GM23338 (cell line): Measurements from ENCODE around the gene MORN2. TPM values are rescaled to one million over a fixed set of nuclear protein-coding genes. Genes with fewer than 3 reads are reported as not detected.

Experiments used
- ATAC-seq: fragments of 200-7000 bp; cut with Tn5 transposase; 3 replicates; pipeline ENCODE4 v1.9.1; 2020
- DNase-seq: peaks from one replicate; pipeline ENCODE4 v3.0.0-alpha.2; 2015; ENCODE audit warnings: low spot score
- H2AFZ ChIP-seq: fragments of 200-600 bp; sonication (generic); 2 replicates; pipeline ENCODE4 v1.8.0; 2016; ENCODE audit warnings: antibody characterized with exemption, mild to moderate bottlenecking, moderate library complexity
- H3F3A ChIP-seq: fragments of 200-600 bp; sonication (generic); replicated peaks from 2 replicates; pipeline ENCODE4 v1.8.0; 2017; ENCODE audit warnings: antibody characterized with exemption, mixed run types, low read depth
- H3K27ac ChIP-seq: fragments of 200-600 bp; sonication (generic); 2 replicates; pipeline ENCODE4 v1.6.1; 2016; ENCODE audit warnings: low read depth
- H3K27me3 ChIP-seq: fragments of 200-600 bp; sonication (generic); 2 replicates; pipeline ENCODE4 v1.8.0; 2016; ENCODE audit warnings: mild to moderate bottlenecking, mixed run types, moderate library complexity; ENCODE audit not compliant: insufficient read depth
- H3K36me3 ChIP-seq: fragments of 200-600 bp; sonication (generic); 2 replicates; pipeline ENCODE4 v1.8.0; 2016; ENCODE audit warnings: mild to moderate bottlenecking; ENCODE audit not compliant: insufficient read depth
- H3K4me1 ChIP-seq: fragments of 200-600 bp; sonication (generic); 2 replicates; pipeline ENCODE4 v1.8.0; 2016; ENCODE audit warnings: mild to moderate bottlenecking, moderate library complexity; ENCODE audit not compliant: insufficient read depth
- H3K4me2 ChIP-seq: fragments of 200-600 bp; sonication (generic); 2 replicates; pipeline ENCODE4 v1.7.1; 2017; ENCODE audit warnings: mixed run types
- H3K4me3 ChIP-seq: fragments of 200-600 bp; sonication (generic); 2 replicates; pipeline ENCODE4 v1.6.1; 2016; ENCODE audit warnings: mixed run types
- H3K79me2 ChIP-seq: fragments of 200-600 bp; sonication (generic); replicated peaks from 2 replicates; pipeline ENCODE4 v1.8.0; 2017; ENCODE audit warnings: mild to moderate bottlenecking; ENCODE audit not compliant: insufficient read depth
- H3K9me2 ChIP-seq: fragments of 200-600 bp; sonication (generic); 2 replicates; pipeline ENCODE4 v1.8.0; 2017; ENCODE audit not compliant: insufficient read depth
- H4K20me1 ChIP-seq: fragments of 200-600 bp; sonication (generic); replicated peaks from 2 replicates; pipeline ENCODE4 v1.8.0; 2017; ENCODE audit warnings: mild to moderate bottlenecking; ENCODE audit not compliant: insufficient read depth
- H3K27ac Mint-ChIP-seq: 2 replicates; pipeline ENCODE4 v1.8.0; 2020; ENCODE audit warnings: inconsistent platforms, mild to moderate bottlenecking, moderate library complexity, mixed read lengths
- H3K27me3 Mint-ChIP-seq: 3 replicates; pipeline ENCODE4 v1.8.0; 2022; ENCODE audit warnings: low read depth, mild to moderate bottlenecking, moderate library complexity, mixed read lengths, inconsistent platforms; ENCODE audit not compliant: insufficient read depth, poor library complexity
- H3K36me3 Mint-ChIP-seq: 3 replicates; pipeline ENCODE4 v1.8.0; 2021; ENCODE audit warnings: low read depth, mild to moderate bottlenecking, inconsistent platforms, moderate library complexity, mixed read lengths
- H3K4me1 Mint-ChIP-seq: 3 replicates; pipeline ENCODE4 v1.8.0; 2020; ENCODE audit warnings: mild to moderate bottlenecking, inconsistent platforms, mixed read lengths
- H3K4me3 Mint-ChIP-seq: 3 replicates; pipeline ENCODE4 v1.8.0; 2021; ENCODE audit warnings: moderate library complexity, mild to moderate bottlenecking, inconsistent platforms, mixed read lengths
- H3K9me3 Mint-ChIP-seq: 3 replicates; pipeline ENCODE4 v1.8.0; 2020; ENCODE audit warnings: moderate library complexity, mild to moderate bottlenecking, inconsistent platforms, mixed read lengths
- CREB1 ChIP-seq: fragments of 250-450 bp; sonication (Bioruptor Pico); IDR thresholded peaks from 2 replicates; pipeline ENCODE4 v1.5.0; 2020; ENCODE audit warnings: low read depth, mild to moderate bottlenecking, moderate library complexity
- EZH2 ChIP-seq: fragments of 200-600 bp; sonication (generic); IDR thresholded peaks from one replicate; pipeline ENCODE4 v1.8.0; 2017; ENCODE audit warnings: antibody characterized with exemption, mild to moderate bottlenecking, low read depth; ENCODE audit not compliant: unreplicated experiment
- EZH2phosphoT487 ChIP-seq: fragments of 200-600 bp; sonication (generic); IDR thresholded peaks from one replicate; pipeline ENCODE4 v1.8.1; 2018; ENCODE audit warnings: antibody characterized with exemption; ENCODE audit not compliant: unreplicated experiment
- JUNB ChIP-seq: IDR thresholded peaks from one replicate; pipeline ENCODE4 v1.6.1; 2016; ENCODE audit warnings: antibody characterized with exemption; ENCODE audit not compliant: unreplicated experiment
- NANOG ChIP-seq: IDR thresholded peaks from 2 replicates; pipeline ENCODE4 v1.6.1; 2016; ENCODE audit warnings: antibody characterized with exemption, borderline replicate concordance
- POLR2AphosphoS5 ChIP-seq: IDR thresholded peaks from 2 replicates; pipeline ENCODE4 v1.6.1; 2016; ENCODE audit warnings: antibody characterized with exemption, low read depth
- STAT1 ChIP-seq: IDR thresholded peaks from one replicate; pipeline ENCODE4 v1.6.1; 2016; ENCODE audit warnings: antibody characterized with exemption; ENCODE audit not compliant: unreplicated experiment
- ZNF114 ChIP-seq: fragments of 250-450 bp; sonication (Bioruptor Pico); IDR thresholded peaks from 2 replicates; pipeline ENCODE4 v1.5.0; 2020; ENCODE audit warnings: mild to moderate bottlenecking, moderate library complexity
- ZNF331 ChIP-seq: fragments of 250-450 bp; sonication (Bioruptor Pico); IDR thresholded peaks from 2 replicates; pipeline ENCODE4 v1.5.0; 2020; ENCODE audit warnings: low read depth, mild to moderate bottlenecking, moderate library complexity
- polyA plus RNA-seq: library from polyadenylated mRNA; unstranded; fragments of >200 nt; fragmentation: Nextera tagmentation; extraction: Ambion mirVana; gene quantifications from 2 replicates; pipeline ENCODE4 v1.2.1, GENCODE V29; 2016
- total RNA-seq: library from RNA; depleted of rRNA; stranded (reverse); fragments of >200 nt; shearing (Covaris generic); gene quantifications from 2 replicates; pipeline ENCODE4 v1.2.3, GENCODE V29; 2014
- TF ChIP-seq, protein P1 (sequence below): IDR thresholded peaks from 2 replicates; pipeline ENCODE4 v1.6.1; 2016; ENCODE audit warnings: antibody characterized with exemption
- TF ChIP-seq, protein P2 (sequence below), 2 experiments: fragments of 200-600 bp in 1 of 2; sonication (generic) in 1 of 2; conservative IDR thresholded peaks; 2 replicates each; pipeline versions ENCODE4 v1.5.1 to v1.6.1; 2016 to 2017; ENCODE audit warnings: antibody characterized with exemption in 2 of 2, low read depth in 2 of 2, mild to moderate bottlenecking in 2 of 2, moderate library complexity in 1 of 2
- TF ChIP-seq, protein P3 (sequence below): fragments of 250-450 bp; sonication (Bioruptor Pico); IDR thresholded peaks from 2 replicates; pipeline ENCODE4 v1.5.0; 2020; ENCODE audit warnings: mild to moderate bottlenecking, moderate library complexity
- TF ChIP-seq, protein P4 (sequence below): IDR thresholded peaks from one replicate; pipeline ENCODE4 v1.6.1; 2018; ENCODE audit warnings: antibody characterized with exemption; ENCODE audit not compliant: unreplicated experiment

MORN2 gene
- total and polyA plus RNA-seq, 2 experiments from 2014 or later: 7.6 to 45.2 TPM

DNA sequence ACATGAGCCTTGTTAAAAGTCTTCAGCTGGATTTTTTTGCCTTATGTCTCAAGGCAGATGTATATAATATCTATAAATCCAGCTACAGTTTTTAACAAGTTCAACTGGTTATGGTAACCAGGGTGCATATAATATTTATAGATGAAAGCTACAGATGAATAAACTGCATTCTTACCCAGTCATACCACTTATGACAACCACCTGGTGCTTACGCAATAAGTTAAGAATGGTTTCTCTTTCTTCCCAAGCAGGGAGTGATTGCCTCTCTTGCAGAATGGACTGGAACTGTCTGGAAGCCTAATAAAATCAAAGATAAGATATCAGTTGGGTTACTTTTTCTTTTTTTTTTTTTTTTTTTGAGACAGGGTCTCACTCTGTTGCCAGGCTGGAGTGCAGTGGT, 19.6 kb upstream of the MORN2 start:
- Mint-ChIP-seq H3K4me3 (no peak overlapping the region), H3K4me1 (no peaks in the 10 kb centered on the region), H3K27ac (no peak overlapping the region), H3K9me3 (no peaks in the 10 kb centered on the region; the same call in 2 of the 3 replicates), H3K27me3 (no peaks in the 10 kb centered on the region), H3K36me3 (peaks cover 58% of the 10 kb centered on the region)
- H3K27me3 ChIP-seq: no peaks in the 10 kb centered on the region
- H4K20me1 ChIP-seq: no peaks in the 10 kb centered on the region; the same call in 1 of the 2 replicates
- H3K4me3 ChIP-seq: no peak overlapping the region
- TF ChIP-seq, protein P1, sequence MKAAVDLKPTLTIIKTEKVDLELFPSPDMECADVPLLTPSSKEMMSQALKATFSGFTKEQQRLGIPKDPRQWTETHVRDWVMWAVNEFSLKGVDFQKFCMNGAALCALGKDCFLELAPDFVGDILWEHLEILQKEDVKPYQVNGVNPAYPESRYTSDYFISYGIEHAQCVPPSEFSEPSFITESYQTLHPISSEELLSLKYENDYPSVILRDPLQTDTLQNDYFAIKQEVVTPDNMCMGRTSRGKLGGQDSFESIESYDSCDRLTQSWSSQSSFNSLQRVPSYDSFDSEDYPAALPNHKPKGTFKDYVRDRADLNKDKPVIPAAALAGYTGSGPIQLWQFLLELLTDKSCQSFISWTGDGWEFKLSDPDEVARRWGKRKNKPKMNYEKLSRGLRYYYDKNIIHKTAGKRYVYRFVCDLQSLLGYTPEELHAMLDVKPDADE: no peak
- TF ChIP-seq CREB1 (CRISPR knock-in tag) (no peak), ZNF114 (CRISPR knock-in tag) (no peak), JUNB (no peak), POLR2AphosphoS5 (no peak), NANOG (no peak), ZNF331 (CRISPR knock-in tag) (no peak), STAT1 (no peak), EZH2phosphoT487 (no peak), EZH2 (no peak)
- TF ChIP-seq, protein P2, sequence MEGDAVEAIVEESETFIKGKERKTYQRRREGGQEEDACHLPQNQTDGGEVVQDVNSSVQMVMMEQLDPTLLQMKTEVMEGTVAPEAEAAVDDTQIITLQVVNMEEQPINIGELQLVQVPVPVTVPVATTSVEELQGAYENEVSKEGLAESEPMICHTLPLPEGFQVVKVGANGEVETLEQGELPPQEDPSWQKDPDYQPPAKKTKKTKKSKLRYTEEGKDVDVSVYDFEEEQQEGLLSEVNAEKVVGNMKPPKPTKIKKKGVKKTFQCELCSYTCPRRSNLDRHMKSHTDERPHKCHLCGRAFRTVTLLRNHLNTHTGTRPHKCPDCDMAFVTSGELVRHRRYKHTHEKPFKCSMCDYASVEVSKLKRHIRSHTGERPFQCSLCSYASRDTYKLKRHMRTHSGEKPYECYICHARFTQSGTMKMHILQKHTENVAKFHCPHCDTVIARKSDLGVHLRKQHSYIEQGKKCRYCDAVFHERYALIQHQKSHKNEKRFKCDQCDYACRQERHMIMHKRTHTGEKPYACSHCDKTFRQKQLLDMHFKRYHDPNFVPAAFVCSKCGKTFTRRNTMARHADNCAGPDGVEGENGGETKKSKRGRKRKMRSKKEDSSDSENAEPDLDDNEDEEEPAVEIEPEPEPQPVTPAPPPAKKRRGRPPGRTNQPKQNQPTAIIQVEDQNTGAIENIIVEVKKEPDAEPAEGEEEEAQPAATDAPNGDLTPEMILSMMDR (conservative IDR thresholded peaks at IDR 0.05; ENCODE audit: low read depth in 2 of 2): no peak
- TF ChIP-seq, protein P3, sequence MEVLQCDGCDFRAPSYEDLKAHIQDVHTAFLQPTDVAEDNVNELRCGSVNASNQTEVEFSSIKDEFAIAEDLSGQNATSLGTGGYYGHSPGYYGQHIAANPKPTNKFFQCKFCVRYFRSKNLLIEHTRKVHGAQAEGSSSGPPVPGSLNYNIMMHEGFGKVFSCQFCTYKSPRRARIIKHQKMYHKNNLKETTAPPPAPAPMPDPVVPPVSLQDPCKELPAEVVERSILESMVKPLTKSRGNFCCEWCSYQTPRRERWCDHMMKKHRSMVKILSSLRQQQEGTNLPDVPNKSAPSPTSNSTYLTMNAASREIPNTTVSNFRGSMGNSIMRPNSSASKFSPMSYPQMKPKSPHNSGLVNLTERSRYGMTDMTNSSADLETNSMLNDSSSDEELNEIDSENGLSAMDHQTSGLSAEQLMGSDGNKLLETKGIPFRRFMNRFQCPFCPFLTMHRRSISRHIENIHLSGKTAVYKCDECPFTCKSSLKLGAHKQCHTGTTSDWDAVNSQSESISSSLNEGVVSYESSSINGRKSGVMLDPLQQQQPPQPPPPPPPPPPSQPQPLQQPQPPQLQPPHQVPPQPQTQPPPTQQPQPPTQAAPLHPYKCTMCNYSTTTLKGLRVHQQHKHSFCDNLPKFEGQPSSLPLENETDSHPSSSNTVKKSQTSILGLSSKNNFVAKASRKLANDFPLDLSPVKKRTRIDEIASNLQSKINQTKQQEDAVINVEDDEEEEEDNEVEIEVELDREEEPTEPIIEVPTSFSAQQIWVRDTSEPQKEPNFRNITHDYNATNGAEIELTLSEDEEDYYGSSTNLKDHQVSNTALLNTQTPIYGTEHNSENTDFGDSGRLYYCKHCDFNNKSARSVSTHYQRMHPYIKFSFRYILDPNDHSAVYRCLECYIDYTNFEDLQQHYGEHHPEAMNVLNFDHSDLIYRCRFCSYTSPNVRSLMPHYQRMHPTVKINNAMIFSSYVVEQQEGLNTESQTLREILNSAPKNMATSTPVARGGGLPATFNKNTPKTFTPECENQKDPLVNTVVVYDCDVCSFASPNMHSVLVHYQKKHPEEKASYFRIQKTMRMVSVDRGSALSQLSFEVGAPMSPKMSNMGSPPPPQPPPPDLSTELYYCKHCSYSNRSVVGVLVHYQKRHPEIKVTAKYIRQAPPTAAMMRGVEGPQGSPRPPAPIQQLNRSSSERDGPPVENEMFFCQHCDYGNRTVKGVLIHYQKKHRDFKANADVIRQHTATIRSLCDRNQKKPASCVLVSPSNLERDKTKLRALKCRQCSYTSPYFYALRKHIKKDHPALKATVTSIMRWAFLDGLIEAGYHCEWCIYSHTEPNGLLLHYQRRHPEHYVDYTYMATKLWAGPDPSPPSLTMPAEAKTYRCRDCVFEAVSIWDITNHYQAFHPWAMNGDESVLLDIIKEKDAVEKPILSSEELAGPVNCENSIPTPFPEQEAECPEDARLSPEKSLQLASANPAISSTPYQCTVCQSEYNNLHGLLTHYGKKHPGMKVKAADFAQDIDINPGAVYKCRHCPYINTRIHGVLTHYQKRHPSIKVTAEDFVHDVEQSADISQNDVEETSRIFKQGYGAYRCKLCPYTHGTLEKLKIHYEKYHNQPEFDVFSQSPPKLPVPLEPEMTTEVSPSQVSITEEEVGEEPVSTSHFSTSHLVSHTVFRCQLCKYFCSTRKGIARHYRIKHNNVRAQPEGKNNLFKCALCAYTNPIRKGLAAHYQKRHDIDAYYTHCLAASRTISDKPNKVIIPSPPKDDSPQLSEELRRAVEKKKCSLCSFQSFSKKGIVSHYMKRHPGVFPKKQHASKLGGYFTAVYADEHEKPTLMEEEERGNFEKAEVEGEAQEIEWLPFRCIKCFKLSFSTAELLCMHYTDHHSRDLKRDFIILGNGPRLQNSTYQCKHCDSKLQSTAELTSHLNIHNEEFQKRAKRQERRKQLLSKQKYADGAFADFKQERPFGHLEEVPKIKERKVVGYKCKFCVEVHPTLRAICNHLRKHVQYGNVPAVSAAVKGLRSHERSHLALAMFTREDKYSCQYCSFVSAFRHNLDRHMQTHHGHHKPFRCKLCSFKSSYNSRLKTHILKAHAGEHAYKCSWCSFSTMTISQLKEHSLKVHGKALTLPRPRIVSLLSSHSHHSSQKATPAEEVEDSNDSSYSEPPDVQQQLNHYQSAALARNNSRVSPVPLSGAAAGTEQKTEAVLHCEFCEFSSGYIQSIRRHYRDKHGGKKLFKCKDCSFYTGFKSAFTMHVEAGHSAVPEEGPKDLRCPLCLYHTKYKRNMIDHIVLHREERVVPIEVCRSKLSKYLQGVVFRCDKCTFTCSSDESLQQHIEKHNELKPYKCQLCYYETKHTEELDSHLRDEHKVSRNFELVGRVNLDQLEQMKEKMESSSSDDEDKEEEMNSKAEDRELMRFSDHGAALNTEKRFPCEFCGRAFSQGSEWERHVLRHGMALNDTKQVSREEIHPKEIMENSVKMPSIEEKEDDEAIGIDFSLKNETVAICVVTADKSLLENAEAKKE (CRISPR knock-in tag): no peak
- TF ChIP-seq, protein P4, sequence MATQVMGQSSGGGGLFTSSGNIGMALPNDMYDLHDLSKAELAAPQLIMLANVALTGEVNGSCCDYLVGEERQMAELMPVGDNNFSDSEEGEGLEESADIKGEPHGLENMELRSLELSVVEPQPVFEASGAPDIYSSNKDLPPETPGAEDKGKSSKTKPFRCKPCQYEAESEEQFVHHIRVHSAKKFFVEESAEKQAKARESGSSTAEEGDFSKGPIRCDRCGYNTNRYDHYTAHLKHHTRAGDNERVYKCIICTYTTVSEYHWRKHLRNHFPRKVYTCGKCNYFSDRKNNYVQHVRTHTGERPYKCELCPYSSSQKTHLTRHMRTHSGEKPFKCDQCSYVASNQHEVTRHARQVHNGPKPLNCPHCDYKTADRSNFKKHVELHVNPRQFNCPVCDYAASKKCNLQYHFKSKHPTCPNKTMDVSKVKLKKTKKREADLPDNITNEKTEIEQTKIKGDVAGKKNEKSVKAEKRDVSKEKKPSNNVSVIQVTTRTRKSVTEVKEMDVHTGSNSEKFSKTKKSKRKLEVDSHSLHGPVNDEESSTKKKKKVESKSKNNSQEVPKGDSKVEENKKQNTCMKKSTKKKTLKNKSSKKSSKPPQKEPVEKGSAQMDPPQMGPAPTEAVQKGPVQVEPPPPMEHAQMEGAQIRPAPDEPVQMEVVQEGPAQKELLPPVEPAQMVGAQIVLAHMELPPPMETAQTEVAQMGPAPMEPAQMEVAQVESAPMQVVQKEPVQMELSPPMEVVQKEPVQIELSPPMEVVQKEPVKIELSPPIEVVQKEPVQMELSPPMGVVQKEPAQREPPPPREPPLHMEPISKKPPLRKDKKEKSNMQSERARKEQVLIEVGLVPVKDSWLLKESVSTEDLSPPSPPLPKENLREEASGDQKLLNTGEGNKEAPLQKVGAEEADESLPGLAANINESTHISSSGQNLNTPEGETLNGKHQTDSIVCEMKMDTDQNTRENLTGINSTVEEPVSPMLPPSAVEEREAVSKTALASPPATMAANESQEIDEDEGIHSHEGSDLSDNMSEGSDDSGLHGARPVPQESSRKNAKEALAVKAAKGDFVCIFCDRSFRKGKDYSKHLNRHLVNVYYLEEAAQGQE: no peak
- peaks cover 25% of the 10 kb centered on the region for H3K36me3 ChIP-seq
- H2AFZ ChIP-seq: no peak overlapping the region
- no peak overlapping the region for H3K4me2 ChIP-seq
- no peaks in the 10 kb centered on the region for H3K4me1 ChIP-seq
- ATAC-seq (no peak), DNase-seq (no peak)
- H3K79me2 ChIP-seq: no peaks in the 10 kb centered on the region
- no peaks in the 10 kb centered on the region for H3F3A ChIP-seq
- no peaks in the 10 kb centered on the region for H3K9me2 ChIP-seq
- H3K27ac ChIP-seq: no peak overlapping the region
